GM19467 (cell line): ENCODE measurements around the gene CDKN2B-AS1.
"Not testable (repeated sequence)": the region's sequence is repeated elsewhere in the genome, so short reads cannot be mapped to it uniquely, and the experiment has no call there.

Source experiments
- ATAC-seq: cut with Tn5 transposase; IDR thresholded peaks from one replicate; pipeline ENCODE4 v1.9.1; 2021; ENCODE audit warnings: mild to moderate bottlenecking, moderate library complexity; ENCODE audit not compliant: unreplicated experiment

The CDKN2B-AS1 gene

GRCh38 chr9:22041344-22041743 lies 46.8 kb downstream of the CDKN2B-AS1 start:
- no peak for ATAC-seq

GRCh38 chr9:22041775-22042174 lies 47.2 kb downstream of the CDKN2B-AS1 start:
- ATAC-seq = no peak

- no peak for ATAC-seq
These were observed 49.3 kb downstream of the CDKN2B-AS1 start for GRCh38 chr9:22043928-22044327.

GRCh38 chr9:22044583-22044982 lies 50.0 kb downstream of the CDKN2B-AS1 start:
- ATAC-seq = no peak

GRCh38 chr9:22045423-22045822 lies 50.8 kb downstream of the CDKN2B-AS1 start:
- ATAC-seq = no peak

- ATAC-seq = no peak
These were observed 51.8 kb downstream of the CDKN2B-AS1 start for GRCh38 chr9:22046243-22046885.

GRCh38 chr9:22047596-22047995 lies 53.0 kb downstream of the CDKN2B-AS1 start:
- no peak for ATAC-seq

- ATAC-seq = no peak
These were observed 54.8 kb downstream of the CDKN2B-AS1 start for GRCh38 chr9:22049411-22049810.

GRCh38 chr9:22050924-22051323 lies 56.3 kb downstream of the CDKN2B-AS1 start:
- ATAC-seq = peak; percentile 75

- ATAC-seq = no peak
These were observed 57.9 kb downstream of the CDKN2B-AS1 start for GRCh38 chr9:22052376-22052945.

- no peak for ATAC-seq
These were observed 58.6 kb downstream of the CDKN2B-AS1 start for GRCh38 chr9:22053178-22053577.

GRCh38 chr9:22054076-22054475 lies 59.5 kb downstream of the CDKN2B-AS1 start:
- ATAC-seq = no peak

- no peak for ATAC-seq
These were observed 59.9 kb downstream of the CDKN2B-AS1 start for GRCh38 chr9:22054529-22054928.

GRCh38 chr9:22055090-22055489 lies 60.5 kb downstream of the CDKN2B-AS1 start:
- ATAC-seq = no peak

GRCh38 chr9:22056402-22056801 lies 61.8 kb downstream of the CDKN2B-AS1 start:
- ATAC-seq = no peak

- ATAC-seq = not testable (repeated sequence)
These were observed 63.4 kb downstream of the CDKN2B-AS1 start for GRCh38 chr9:22057972-22058371.

- no peak for ATAC-seq
These were observed 66.3 kb downstream of the CDKN2B-AS1 start for GRCh38 chr9:22060831-22061383.

- no peak for ATAC-seq
These were observed 70.4 kb downstream of the CDKN2B-AS1 start for GRCh38 chr9:22064957-22065356.

- ATAC-seq = no peak
These were observed 71.0 kb downstream of the CDKN2B-AS1 start for GRCh38 chr9:22065431-22066200.

- ATAC-seq = no peak
These were observed 72.6 kb downstream of the CDKN2B-AS1 start for GRCh38 chr9:22067196-22067595.

- ATAC-seq = no peak
These were observed 73.8 kb downstream of the CDKN2B-AS1 start for GRCh38 chr9:22068369-22068768.

- no peak for ATAC-seq
These were observed 78.8 kb downstream of the CDKN2B-AS1 start for GRCh38 chr9:22073349-22073748.
